Stimulated activated naive CD8-positive, alpha-beta T cell treated with anti-CD3 and anti-CD28 coated beads, Interleukin-15, Interleukin-2, amounts not matched to agents 100 ng/mL and 50 ng/mL, for 24 hours (primary cell): ENCODE measurements around the gene SVBP.

ENCODE experiments used
- H3K27ac Mint-ChIP-seq: one replicate; pipeline ENCODE4 v1.8.0; 2021; ENCODE audit warnings: mild to moderate bottlenecking, mixed read lengths
- H3K27me3 Mint-ChIP-seq: one replicate; pipeline ENCODE4 v1.8.0; 2021; ENCODE audit warnings: mixed read lengths
- H3K36me3 Mint-ChIP-seq: one replicate; pipeline ENCODE4 v1.8.0; 2021; ENCODE audit warnings: low read depth, mixed read lengths
- H3K4me1 Mint-ChIP-seq: one replicate; pipeline ENCODE4 v1.8.0; 2021; ENCODE audit warnings: low read depth, mixed read lengths
- H3K4me3 Mint-ChIP-seq: one replicate; pipeline ENCODE4 v1.8.0; 2021; ENCODE audit warnings: mild to moderate bottlenecking, mixed read lengths
- H3K9me3 Mint-ChIP-seq: one replicate; pipeline ENCODE4 v1.8.0; 2021; ENCODE audit warnings: mixed read lengths

The SVBP gene

DNA sequence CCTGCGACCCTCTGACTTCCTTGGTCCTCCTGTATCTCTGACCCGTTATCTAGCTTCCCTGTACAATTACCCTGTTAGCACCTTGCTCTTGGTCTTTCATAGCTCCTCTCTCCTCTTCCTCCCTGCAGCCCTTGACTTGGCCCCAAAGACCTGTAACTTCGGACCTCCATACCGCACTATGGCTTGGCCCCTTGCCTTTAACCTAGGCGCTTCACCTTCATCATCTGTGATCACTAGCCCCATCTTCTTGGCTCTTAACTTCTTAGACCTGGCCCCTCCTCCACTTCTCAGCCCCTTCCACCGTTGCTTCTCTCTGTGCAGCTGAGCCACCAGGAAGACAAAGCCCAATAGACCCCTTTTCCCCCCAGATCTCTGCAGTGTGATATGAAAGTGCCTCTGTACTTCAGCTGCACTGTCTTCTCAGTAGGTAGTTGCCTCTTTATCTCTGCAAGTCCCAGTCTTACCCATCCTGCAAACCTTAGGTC is 30.0 kb upstream of the SVBP start:
- H3K4me3 Mint-ChIP-seq = peak overlapping the region; percentile 92
- peaks cover 42% of the 10 kb centered on the region for H3K4me1 Mint-ChIP-seq
- H3K27me3 Mint-ChIP-seq = no peaks in the 10 kb centered on the region
- H3K9me3 Mint-ChIP-seq = no peaks in the 10 kb centered on the region
- H3K27ac Mint-ChIP-seq = peak overlapping the region; percentile 88
- H3K36me3 Mint-ChIP-seq = peaks cover 35% of the 10 kb centered on the region

- no peaks in the 10 kb centered on the region for H3K27me3 Mint-ChIP-seq
- H3K36me3 Mint-ChIP-seq = peaks cover 33% of the 10 kb centered on the region
- H3K4me3 Mint-ChIP-seq = peak within 1 kb of the TSS; percentile 92
- no peaks in the 10 kb centered on the region for H3K9me3 Mint-ChIP-seq
- H3K27ac Mint-ChIP-seq = peak within 1 kb of the TSS; percentile 88
- H3K4me1 Mint-ChIP-seq = peaks cover 42% of the 10 kb centered on the region
These were observed 29.3 kb upstream of the SVBP start, which contains the start of gene ZNF691 for GRCh38 chr1:42846257-42847110. Gene ZNF691, plus strand, starts transcription at chr1:42846613. Its CDS starts 3,046 bp downstream, at chr1:42849659.

- Mint-ChIP-seq H3K36me3 (peaks cover 30% of the 10 kb centered on the region), H3K9me3 (no peaks in the 10 kb centered on the region), H3K27ac (peak overlapping the region; percentile 88), H3K4me3 (peak overlapping the region; percentile 92), H3K4me1 (peaks cover 42% of the 10 kb centered on the region), H3K27me3 (no peaks in the 10 kb centered on the region)
These were observed 28.7 kb upstream of the SVBP start for GRCh38 chr1:42845866-42846256.

GRCh38 chr1:42845193-42845592 is 28.0 kb upstream of the SVBP start:
- H3K4me1 Mint-ChIP-seq = peaks cover 42% of the 10 kb centered on the region
- H3K27ac Mint-ChIP-seq = no peak overlapping the region
- no peak overlapping the region for H3K4me3 Mint-ChIP-seq
- no peaks in the 10 kb centered on the region for H3K9me3 Mint-ChIP-seq
- peaks cover 26% of the 10 kb centered on the region for H3K36me3 Mint-ChIP-seq
- no peaks in the 10 kb centered on the region for H3K27me3 Mint-ChIP-seq

DNA sequence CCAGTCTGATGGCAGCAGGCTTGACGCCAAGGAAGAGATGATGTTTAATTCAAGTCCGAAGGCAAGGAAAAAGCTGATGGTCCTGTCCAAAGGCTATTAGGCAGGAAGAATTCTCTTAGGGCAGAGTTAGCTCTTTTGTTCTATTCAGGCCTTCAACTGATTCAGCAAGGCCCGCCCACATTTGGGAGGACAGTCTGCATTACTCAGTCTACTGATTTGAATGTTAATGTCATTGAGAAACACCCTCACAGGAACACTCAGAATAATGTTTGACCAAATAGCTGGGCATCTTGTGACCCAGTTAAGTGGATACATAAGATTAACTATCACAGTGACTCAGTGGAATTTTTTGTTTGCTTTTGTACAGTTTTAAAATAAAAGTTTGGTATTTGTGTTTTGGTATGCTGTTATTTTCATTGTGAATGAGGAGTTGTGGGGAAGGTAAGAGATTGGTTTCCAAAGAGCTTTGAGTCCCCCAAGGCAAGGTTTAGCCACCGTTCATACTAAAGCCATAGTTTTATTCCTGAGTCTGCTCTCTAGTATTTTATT is 27.5 kb upstream of the SVBP start:
- no peaks in the 10 kb centered on the region for H3K9me3 Mint-ChIP-seq
- H3K27me3 Mint-ChIP-seq = no peaks in the 10 kb centered on the region
- peaks cover 21% of the 10 kb centered on the region for H3K36me3 Mint-ChIP-seq
- no peak overlapping the region for H3K4me3 Mint-ChIP-seq
- no peak overlapping the region for H3K27ac Mint-ChIP-seq
- peaks cover 38% of the 10 kb centered on the region for H3K4me1 Mint-ChIP-seq

GRCh38 chr1:42841440-42842147 is 24.4 kb upstream of the SVBP start:
- H3K4me1 Mint-ChIP-seq = peaks cover 14% of the 10 kb centered on the region
- no peaks in the 10 kb centered on the region for H3K9me3 Mint-ChIP-seq
- H3K27me3 Mint-ChIP-seq = no peaks in the 10 kb centered on the region
- H3K36me3 Mint-ChIP-seq = peaks cover 14% of the 10 kb centered on the region
- no peak overlapping the region for H3K27ac Mint-ChIP-seq
- no peak overlapping the region for H3K4me3 Mint-ChIP-seq

DNA sequence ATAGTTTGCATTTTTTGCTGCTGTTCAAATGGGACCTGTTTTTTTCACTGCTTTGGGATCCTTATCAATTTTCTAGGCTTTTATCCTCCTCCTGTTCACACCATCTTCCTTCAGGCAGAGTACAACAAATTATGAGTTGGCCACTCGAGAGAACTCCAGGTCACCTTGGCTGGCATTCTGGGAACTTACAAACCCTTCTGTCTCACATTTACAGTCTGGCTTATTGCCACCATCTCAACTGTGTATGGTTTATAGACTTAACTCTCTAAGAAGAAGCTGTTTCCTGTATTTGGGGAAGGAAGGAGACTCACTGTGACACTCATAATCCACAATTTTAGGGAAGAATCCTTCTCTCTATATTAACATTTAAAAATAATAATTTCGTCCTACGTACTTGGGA is 23.8 kb upstream of the SVBP start:
- Mint-ChIP-seq H3K27ac (no peak overlapping the region), H3K4me1 (peaks cover 11% of the 10 kb centered on the region), H3K4me3 (no peak overlapping the region), H3K36me3 (peaks cover 14% of the 10 kb centered on the region), H3K9me3 (no peaks in the 10 kb centered on the region), H3K27me3 (no peaks in the 10 kb centered on the region)

GRCh38 chr1:42838482-42839190 is 21.4 kb upstream of the SVBP start:
- Mint-ChIP-seq H3K4me3 (no peak overlapping the region), H3K4me1 (no peaks in the 10 kb centered on the region), H3K36me3 (peaks cover 9% of the 10 kb centered on the region)

GRCh38 chr1:42837709-42838108 is 20.5 kb upstream of the SVBP start:
- Mint-ChIP-seq H3K27ac (no peak overlapping the region), H3K9me3 (no peaks in the 10 kb centered on the region), H3K27me3 (no peaks in the 10 kb centered on the region), H3K4me1 (no peaks in the 10 kb centered on the region), H3K36me3 (peaks cover 9% of the 10 kb centered on the region), H3K4me3 (no peak overlapping the region)

More at GRCh38 chr1:42838482-42839190, 21.4 kb upstream of the SVBP start:
- Mint-ChIP-seq H3K27me3 (no peaks in the 10 kb centered on the region), H3K9me3 (no peaks in the 10 kb centered on the region), H3K27ac (no peak overlapping the region)

- H3K36me3 Mint-ChIP-seq = no peaks in the 10 kb centered on the region
- H3K9me3 Mint-ChIP-seq = no peaks in the 10 kb centered on the region
- H3K27me3 Mint-ChIP-seq = no peaks in the 10 kb centered on the region
- H3K27ac Mint-ChIP-seq = no peak overlapping the region
- no peaks in the 10 kb centered on the region for H3K4me1 Mint-ChIP-seq
- no peak overlapping the region for H3K4me3 Mint-ChIP-seq
These were observed 18.2 kb upstream of the SVBP start for GRCh38 chr1:42835422-42835821.

GRCh38 chr1:42834803-42835202 is 17.6 kb upstream of the SVBP start:
- Mint-ChIP-seq H3K4me3 (no peak overlapping the region), H3K9me3 (no peaks in the 10 kb centered on the region), H3K4me1 (no peaks in the 10 kb centered on the region), H3K36me3 (no peaks in the 10 kb centered on the region), H3K27me3 (no peaks in the 10 kb centered on the region), H3K27ac (peak overlapping the region; percentile 34)

GRCh38 chr1:42833981-42834380 is 16.8 kb upstream of the SVBP start:
- Mint-ChIP-seq H3K27me3 (no peaks in the 10 kb centered on the region), H3K4me3 (no peak overlapping the region), H3K9me3 (no peaks in the 10 kb centered on the region), H3K4me1 (no peaks in the 10 kb centered on the region), H3K27ac (no peak overlapping the region), H3K36me3 (no peaks in the 10 kb centered on the region)

- H3K36me3 Mint-ChIP-seq = no peaks in the 10 kb centered on the region
- H3K27me3 Mint-ChIP-seq = no peaks in the 10 kb centered on the region
- no peaks in the 10 kb centered on the region for H3K9me3 Mint-ChIP-seq
- no peaks in the 10 kb centered on the region for H3K4me1 Mint-ChIP-seq
- no peak overlapping the region for H3K27ac Mint-ChIP-seq
- no peak overlapping the region for H3K4me3 Mint-ChIP-seq
These were observed 15.5 kb upstream of the SVBP start for GRCh38 chr1:42832641-42833240.

DNA sequence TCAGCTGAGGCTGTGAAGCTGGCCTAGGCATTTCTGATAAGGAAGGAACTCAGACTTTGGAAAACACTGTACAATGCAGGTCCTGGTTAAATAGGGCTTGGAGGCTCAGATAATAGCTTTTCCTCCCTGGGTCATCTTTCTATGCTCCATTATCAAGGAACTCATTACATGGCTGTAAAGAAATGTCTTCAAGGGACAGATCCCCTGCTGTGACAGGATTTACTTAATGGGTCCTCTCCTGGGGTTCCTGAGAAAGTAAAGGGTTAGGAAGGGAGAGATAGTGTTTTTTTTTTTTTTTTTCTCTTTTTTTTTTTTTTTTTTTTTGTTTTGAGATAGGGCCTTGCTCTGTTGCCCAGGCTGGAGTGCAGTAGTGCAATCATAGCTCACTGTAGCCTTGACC is 14.1 kb upstream of the SVBP start:
- Mint-ChIP-seq H3K27me3 (no peaks in the 10 kb centered on the region), H3K9me3 (no peaks in the 10 kb centered on the region), H3K27ac (no peak overlapping the region), H3K36me3 (no peaks in the 10 kb centered on the region), H3K4me1 (no peaks in the 10 kb centered on the region), H3K4me3 (no peak overlapping the region)
